GM21529 (cell line): ENCODE results near the gene TMEM107.

Experiments used
- ATAC-seq: cut with Tn5 transposase; IDR thresholded peaks from one replicate; pipeline ENCODE4 v1.9.1; 2021; ENCODE audit not compliant: unreplicated experiment

TMEM107 gene

DNA sequence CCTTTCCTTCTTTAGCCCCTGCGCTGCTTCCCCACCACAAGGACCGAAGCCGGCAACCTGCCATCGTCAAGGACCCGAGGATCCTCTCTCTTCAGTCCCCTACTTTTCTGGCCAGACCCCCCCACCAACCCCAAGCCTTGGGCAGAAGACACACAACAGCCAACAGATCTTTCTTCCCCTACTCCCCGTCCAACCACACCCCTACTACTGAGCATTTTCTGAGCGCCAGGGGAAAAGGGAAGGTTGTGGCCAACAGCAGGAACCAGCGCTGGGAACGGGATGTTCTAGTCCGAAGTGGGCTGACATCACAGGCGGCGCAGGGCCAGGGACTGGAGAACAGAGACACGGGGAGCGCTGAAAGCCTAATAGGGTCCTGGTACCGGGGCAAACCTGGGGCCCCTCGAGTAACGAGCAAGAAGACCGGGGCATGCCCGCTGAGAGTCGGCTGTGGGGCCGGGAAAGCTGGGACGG lies 24.5 kb downstream of the TMEM107 start:
- no peak for ATAC-seq

DNA sequence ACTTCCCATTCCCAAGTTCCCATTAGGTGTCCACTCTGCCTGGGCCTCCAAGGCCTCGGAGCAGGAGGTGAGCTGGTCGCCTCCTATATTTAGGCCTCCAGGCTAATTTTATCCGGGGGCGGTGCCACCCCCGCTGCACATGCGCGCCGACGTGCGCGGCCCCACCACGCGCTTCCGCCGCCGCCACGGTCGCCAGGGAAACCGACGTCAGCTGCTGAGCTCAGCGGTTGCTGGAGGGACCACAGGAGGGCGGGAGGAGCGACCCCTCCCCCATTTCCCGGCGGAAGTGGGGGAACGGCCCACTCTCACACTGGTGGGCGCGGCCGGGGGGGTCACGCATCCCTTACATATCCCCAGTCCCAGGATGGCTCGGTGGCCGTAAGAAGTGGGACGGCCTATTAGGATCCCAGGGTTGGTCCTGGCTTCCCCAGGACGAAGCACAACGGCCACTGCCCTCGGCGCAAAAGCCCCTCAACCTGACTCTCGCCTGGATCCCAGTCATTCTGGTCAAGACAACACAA lies 25.0 kb downstream of the TMEM107 start:
- peak; percentile 49 for ATAC-seq

DNA sequence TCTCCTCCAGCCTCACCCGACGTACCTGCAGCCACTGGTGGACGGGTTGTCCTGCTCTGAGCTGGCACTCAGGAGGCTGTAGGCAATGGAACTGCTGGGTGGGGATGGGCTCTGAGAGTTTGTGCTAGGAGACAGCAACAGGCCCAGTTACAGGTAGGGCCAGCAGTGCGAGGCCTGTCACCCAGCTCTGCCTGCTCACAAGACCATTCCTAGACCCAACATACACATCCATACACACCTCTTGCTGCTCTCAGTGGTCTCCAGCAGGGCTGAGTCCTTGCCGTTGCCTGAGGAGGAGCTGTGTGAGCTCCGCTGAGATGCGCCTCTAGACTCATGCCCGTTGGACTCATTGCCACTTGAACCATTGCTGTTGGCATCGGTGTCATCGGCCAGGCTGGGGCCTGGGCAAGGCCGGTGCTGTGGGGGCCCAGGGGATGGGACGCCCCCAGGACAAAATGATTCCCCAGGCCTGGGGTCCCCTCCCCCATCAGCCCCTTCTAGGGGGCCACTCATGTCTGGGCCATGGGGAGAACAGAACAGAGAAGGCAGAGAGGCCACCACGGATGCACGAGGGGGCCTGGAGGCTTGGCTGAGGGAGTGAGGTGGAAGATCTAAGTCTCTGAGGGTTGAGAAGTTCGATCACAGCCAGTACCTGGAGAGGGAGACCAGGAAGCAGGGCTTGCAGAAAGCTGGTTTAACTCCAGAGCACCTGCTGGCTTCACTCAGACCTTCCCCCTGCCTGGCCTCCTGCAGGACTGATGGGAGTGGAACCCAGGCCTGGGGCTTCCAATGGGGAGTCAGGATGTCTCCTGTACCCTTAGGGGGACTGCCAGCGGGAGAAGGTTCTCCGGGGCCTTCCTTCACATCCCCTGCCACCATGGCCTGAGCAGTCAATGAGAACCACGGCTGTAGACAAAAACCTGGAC lies 25.7 kb downstream of the TMEM107 start:
- peak; percentile 4 for ATAC-seq

DNA sequence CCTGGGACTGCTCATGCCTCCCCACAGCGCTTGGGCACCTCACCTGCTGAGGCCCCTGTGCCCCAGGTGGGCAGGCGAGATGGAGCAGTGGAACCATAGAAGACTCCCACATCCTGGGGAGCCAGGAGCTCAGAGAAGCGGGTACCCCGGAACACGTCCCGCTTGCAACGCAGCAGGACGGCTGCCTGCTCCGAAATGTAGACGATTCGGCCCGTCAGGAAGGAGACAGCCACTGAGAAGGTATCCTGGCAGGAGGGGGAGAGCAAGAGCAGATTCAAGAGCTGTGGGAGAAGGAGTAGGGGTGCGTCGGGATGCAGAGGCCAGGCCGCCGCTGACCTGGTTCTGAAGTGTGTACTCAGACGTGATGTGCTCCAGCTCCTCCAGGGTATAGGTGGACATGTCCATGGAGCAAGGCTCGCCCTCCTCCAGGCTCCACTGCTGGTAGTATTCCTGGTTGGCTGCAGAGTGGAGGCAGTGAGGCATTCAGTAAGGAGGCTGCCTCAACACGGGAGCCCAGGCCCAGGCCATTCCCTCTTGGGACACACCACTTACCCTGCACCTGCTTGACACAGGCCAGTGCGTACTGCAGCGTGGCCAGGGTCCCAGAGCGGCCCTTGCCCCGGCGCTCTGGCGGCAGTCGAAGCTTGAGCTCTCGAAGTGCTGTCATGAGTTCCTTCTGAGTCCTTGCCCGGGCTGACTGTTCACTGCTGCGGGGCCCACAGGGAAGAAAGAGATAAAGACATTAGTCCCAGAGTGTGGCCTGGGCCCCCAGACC lies 26.6 kb downstream of the TMEM107 start:
- no peak for ATAC-seq

DNA sequence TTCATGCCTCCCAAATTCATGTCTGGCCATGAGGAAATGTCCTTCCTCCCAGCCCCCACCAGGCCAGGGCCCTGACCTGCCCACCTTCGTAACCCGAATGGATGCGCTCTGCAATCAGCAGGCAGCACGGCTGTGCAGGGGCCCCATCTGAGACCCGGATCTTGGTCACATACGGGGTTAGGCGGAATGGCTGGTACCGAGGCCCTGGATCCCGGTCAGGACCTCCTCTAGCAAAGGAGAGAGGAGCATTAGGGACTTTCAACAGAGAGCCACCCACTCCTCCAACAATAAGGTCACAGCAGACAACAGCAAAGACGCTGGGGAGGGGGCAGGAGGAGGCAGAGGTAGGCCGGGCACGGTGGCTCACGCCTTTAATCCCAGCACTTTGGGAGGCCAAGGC lies 27.6 kb downstream of the TMEM107 start:
- no peak for ATAC-seq

DNA sequence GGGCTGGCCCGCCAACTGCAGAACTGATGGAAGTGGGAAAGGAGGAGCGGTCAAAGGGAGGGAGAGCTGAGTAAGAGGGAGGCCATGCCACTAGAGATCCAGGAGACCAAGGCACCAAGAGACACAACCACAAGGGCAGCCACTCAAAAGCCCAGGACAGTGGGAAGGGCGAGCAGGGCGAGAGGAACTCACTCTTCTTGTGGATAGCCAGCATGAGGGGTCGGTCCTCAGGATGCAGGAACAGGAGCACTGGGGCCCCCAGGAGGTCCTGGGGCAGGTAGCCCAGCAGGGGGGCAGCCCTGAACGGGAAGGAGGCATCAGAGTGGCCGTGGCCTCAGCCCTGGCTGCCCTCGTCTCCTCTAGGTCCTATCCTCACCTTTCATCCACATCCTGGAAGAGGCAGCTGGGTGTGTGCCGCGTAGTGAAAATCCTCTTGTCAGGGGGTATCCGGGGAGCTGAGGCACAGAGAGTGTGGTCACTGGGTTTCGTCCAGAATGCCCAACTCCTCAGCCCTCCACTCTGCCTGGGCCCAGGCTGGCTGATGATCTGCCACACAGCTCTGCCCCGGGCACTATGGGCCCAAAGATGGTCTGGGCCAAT lies 28.3 kb downstream of the TMEM107 start:
- no peak for ATAC-seq

DNA sequence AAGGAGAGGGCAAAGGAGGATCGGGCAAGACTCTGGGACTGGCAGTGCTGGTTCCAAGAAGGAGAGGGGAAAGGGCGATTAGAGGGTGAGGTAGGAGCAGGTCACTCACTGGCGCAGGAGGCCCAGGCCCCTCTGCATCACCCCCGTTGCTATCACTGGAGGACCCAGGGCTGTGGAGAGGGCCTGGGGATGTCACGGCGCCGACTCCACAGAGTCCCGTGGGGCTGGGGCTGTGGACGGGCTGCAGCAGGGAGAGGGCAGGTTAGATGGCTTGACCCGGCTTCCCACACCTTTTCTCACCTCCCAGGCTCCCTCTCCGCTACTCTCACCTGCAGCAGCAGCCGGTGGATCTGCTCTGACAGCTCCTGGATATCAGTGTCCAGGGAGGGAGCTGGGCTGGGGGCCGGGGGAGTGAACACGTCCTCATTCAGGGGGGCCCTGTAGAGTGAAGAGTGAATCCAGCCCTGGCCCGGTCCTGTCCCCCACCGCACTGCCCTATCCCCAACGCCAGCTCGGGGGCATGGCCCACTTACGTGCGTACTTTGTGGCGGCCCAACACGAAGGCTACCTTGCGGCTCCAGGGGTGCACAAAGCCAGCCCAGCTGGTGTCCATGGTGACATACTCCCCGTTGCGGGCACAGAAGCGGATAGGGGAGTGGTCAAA lies 28.9 kb downstream of the TMEM107 start:
- ATAC-seq = no peak

DNA sequence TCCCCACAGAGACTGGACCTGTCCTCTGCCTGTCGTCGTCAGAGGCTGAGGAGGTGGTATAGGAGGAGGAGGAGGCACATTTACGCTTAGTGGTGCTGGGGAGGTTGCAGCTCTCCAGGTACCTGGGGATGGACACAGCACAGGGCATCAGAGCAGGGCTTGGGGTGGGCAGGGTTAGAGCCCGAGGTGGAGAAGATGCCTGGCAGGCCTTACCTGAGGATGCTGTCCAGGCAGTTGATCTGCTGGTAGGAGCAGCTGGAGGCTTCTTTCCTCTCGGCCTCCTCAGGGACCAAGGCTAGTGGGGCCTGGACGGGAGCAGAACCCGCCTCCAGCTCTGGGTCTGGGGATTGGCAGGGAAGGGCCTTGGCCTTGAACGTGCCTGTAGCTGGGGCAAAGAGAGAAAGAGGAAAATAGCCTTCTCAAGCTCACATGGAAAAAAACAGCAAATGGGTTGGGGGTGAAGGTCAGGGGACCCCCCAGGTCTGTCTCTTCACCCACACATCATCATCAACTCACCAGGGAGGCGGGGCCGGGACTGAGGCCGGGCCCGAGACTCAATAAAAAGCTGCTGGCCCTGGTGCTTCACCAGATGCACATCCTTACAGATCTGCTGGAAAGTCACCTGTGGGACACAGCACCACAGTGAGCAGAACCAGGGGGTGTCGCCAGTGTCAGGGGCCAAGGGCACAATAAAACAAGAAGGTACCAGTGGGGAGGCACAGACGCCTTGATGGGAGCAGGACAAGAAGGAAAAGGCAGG lies 29.6 kb downstream of the TMEM107 start:
- no peak for ATAC-seq

DNA sequence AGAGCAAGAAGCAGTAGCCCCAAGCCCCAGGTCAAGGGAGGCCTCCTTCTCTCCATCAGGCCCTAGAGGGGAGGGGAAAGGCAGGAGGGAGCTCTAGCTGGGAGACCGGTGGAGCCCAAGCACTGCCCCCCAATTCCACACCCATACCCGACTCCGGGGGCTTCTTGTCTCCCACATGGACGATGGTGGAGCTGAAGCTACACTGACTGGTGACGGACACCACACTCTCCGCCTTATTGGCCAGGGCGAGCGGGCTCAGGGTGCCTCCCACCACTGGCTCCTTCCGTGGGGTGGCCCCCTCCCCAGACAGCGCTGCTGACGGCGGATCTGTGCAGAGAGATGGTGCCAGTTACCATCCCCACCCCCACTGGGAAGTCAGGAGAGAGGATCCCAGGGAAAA lies 30.4 kb downstream of the TMEM107 start:
- ATAC-seq = no peak

DNA sequence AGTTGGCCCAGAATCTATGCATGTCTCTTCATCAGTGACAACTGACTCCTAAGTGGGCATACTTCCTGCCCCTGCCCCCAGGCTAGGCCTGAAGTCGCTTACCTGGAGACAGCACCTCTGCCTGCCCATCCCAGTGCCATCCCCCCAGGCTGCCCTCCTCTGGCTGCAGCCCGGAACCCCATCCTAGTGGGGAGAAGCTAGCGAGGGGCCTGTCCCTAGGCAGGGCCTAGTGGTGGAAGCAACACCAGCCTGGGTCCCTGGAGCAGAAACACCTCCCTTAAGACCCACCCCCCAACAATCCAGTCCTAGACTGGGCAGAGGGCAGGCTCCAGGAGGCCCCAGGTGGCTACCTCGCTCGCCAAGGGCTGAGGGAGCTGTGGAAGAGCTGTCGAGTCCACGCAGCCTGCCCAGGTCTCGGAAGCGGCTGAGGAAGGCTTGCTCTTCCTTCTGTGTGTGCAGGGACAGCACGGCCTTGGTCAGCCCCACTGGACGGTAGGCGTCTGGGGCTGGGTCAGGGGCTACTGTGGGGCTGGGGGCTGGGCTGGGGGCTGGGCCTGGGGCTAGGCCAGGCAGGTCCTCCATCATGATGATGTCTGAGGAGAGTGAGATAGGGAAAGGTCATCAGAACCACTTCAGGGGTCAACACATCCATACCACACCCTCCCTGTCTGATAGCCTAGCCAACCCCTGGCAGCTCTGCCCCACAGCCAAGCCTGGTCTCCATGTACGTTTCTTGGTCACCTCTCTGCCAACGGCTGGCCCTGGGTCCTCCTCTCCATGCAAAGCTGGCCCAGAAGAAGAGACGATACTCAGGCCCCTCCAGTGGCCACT lies 31.6 kb downstream of the TMEM107 start:
- ATAC-seq = no peak

DNA sequence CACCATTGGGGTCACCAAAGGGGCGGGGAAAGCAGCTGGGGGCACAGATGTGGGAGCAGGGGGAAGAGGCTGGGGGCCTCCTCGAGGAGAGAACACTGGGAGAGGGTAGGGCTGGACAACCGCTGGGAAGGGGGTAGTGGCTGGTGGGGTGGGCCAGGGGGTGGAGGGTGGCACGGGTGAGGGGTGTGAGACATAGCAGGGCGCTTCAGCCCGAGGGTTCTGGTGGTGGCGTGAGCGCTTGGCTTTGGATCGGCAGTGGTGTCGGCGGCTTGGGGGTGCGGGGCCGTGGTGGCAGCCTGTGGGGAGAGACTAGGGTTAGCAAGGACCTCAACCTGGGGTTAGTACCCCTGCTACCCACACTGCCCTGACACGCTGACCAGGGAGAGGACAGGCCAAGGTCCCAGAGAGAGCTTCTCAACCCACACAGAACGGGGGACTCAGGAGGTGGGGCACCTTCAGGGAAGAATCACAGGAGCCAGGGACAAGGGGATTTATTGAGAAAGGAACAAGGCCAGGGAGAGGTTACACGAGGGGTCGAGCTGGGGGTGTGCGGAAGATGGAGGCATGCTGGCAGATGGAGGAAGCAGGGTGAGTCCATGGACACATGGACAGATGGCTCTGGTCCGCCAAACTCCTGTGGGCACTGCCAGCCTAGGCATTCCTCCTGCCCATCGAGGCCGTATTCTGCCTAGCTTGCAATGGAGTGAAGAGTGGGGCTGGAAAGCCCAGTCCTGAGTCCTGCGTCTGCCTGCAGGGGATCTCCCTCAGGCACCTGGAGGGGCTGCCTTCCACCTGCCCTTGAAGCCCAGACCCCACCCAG lies 32.4 kb downstream of the TMEM107 start:
- ATAC-seq = no peak

DNA sequence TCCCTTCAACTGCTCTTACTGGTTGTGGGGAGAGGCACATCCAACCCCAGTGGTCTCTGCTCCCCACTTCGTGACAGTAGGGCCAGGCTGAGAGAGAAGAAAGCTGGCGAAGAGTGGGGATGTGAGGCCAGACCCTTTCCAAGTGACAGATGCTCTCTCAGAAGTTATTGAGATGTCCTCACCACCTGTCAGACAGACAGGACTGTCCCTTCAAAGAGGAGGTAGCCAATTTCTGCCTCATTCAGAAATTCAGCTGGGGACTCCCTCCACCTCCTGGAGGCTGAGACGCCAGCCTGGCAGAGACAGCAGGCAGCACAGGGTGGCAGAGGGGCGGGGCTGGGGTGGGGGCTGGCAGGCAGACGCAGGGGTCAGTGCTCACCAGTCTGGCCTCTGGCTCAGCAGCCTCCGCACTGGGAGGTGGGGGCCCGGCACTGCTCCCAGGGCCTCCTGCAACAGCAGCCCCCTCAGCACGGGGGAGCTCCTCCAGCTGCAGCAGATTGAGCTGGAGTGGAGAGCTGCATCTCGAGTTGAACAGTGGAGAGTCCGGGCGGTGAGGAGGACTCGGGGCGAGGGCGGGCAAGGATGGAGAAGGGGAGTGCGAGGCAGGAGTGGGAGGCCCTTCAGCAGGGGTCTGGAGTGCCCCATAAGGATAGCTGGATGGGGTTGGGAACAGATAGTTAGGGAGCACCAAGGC lies 33.1 kb downstream of the TMEM107 start:
- no peak for ATAC-seq

DNA sequence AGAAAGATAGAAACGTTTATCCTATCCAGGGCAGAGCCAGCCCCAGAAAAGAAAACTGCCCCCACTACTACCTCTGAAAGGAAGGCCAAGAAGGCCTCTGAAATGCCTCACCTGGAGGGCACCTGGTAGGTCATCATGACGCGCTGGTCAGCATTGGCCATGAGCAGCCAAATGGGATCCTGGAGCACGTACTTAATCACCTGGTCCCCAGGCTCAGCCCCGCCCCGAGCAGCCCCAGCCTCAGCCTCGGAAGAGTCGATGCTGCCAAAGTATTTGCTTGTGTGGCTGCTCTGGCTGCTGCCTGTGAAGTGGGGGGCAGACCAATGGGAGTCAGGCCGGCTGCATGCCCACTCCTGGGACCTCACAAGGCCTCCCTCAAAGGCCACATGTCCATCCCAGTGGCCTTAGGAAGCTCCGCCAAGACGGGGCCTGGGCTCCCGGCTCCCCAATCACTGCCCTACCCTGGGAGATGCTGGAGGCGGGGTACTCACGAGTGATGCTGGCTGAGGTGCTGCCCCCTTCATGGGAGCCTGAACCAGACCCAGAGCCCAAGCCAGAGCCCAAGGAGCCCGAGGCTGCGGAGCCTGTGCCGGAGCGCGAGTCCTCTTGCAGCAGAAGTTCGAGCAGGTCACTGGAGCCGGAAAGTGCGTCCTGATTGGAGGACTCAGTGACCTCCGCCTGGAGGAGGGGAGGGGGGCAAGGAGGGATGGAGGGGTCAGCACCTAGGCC lies 33.9 kb downstream of the TMEM107 start:
- no peak for ATAC-seq

DNA sequence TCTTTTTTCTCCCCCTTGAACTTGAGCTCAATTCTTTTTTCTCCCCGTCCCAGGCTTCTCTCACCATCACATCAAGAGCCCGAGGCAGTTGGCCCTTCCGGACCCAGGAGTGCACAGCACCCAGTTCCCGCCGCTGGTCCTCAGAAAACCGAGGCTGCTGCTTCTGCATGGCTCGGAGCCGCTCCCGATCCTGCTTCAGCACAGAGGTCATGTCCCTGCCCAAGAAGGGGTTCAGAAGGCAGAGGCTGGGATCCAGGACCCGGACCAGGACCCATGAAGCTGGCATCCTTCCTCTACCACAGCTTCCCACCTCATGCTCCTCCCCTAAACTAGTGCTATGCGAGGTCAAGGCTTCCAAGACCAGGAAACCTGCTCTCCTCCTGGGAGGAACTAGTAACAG lies 34.4 kb downstream of the TMEM107 start:
- no peak for ATAC-seq

DNA sequence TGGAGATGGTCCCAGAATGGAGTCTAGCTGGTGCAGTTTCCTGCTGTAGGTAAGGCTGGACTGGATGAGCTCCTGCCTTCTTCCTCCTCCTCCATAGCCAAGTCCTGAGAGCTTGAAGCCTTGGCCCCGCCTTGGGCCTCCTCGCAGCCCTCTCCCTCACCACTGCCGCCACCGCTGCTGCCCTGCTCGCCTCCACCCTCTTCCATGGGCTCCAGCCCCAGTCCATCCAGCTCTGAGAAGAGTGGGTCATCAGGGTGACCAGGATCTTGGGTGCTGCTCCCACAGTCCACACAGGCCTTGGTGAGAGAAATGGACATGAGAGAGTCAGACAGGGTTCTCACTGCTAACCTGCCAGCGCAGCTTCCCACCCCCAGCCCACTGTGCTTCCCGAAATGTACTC lies 35.1 kb downstream of the TMEM107 start:
- no peak for ATAC-seq

DNA sequence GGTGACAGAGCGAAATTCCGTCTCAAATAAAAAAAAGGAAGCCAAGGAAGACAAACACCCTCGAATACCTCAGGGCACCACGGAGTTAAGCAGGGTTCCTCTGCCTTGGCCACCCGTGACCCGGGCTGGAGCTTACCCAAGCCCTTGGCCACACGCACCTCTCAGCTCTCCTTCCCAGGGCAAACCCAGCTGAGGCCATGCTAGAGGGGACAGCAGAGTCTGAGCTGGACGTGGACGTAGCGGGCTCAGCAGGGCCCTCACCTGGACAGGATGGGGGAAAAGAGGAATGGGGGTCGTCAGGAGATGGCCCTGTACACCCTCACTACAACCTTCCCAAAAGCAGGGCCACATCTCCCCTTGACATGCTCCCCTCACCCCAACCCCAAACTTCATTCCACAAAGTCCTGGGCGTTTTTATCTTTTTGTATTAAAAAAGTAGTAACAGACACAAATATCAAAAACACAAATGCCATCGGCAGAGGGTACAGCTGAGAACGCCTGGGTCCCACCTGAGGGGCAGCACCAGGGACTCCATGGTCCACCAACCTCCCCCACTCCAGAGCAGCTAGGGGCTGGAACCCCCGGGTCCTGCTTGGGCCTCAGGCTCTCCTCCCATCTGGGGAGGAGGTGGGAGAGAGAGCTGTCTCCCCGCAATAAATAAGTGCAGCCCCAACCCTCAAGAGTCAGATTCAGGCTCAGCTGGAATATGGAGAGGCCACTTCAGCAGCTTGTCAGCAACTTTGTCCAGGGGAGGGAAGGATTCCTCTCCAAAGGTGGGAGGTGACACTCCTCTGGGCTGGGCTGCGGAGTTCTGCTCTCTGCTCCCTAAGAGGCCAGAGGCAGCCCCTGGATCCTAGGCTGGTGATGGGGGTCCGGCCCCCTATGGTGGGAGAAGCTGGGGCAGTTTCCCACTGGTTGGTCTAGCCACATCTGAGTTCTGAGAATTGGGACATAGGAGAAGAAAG lies 35.8 kb downstream of the TMEM107 start:
- ATAC-seq = no peak
